Dermis blood vessel endothelial cell (primary cell): Measurements from ENCODE around the gene ARHGAP24. TPM values are rescaled to one million over a fixed set of nuclear protein-coding genes. Genes with fewer than 3 reads are reported as not detected.
"Not testable (repeated sequence)": the region's sequence is repeated elsewhere in the genome, so short reads cannot be mapped to it uniquely, and the experiment has no call there.

Experiments
- DNase-seq: peaks from one replicate; pipeline ENCODE4 v3.0.0; 2010
- total RNA-seq: library from RNA; depleted of rRNA; stranded (reverse); fragments of >200 nt; gene quantifications from 2 replicates; pipeline ENCODE4 v1.2.3, GENCODE V29; 2014

ARHGAP24 gene
- total RNA-seq, 1 donor from 2014 or later, result 37.9 TPM

GRCh38 chr4:85482010-85482738 is 7.2 kb downstream of the ARHGAP24 start:
- DNase-seq, result no peak

GRCh38 chr4:85486425-85487086 is 11.6 kb downstream of the ARHGAP24 start:
- DNase-seq, result peak; percentile 9

- DNase-seq, result no peak
Observed at GRCh38 chr4:85488416-85488815, 13.5 kb downstream of the ARHGAP24 start.

GRCh38 chr4:85489273-85489981 is 14.5 kb downstream of the ARHGAP24 start:
- DNase-seq, result no peak

GRCh38 chr4:85491527-85491926 is 16.6 kb downstream of the ARHGAP24 start:
- no peak for DNase-seq

- DNase-seq, result no peak
Observed at GRCh38 chr4:85492336-85492735, 17.4 kb downstream of the ARHGAP24 start.

- DNase-seq, result peak; percentile 18
Observed at GRCh38 chr4:85495621-85496020, 20.7 kb downstream of the ARHGAP24 start.

- peak; percentile 24 for DNase-seq
Observed at GRCh38 chr4:85496126-85496849, 21.3 kb downstream of the ARHGAP24 start.

- DNase-seq, result peak; percentile 63
Observed at GRCh38 chr4:85496933-85497332, 22.0 kb downstream of the ARHGAP24 start.

GRCh38 chr4:85498068-85498733 is 23.3 kb downstream of the ARHGAP24 start:
- DNase-seq, result peak; percentile 30

- DNase-seq, result no peak
Observed at GRCh38 chr4:85499573-85499972, 24.6 kb downstream of the ARHGAP24 start.

GRCh38 chr4:85500110-85500867 is 25.3 kb downstream of the ARHGAP24 start:
- no peak for DNase-seq

- DNase-seq, result not testable (repeated sequence)
Observed at GRCh38 chr4:85501145-85501544, 26.2 kb downstream of the ARHGAP24 start.

- no peak for DNase-seq
Observed at GRCh38 chr4:85508654-85509053, 33.7 kb downstream of the ARHGAP24 start.

GRCh38 chr4:85509882-85510631 is 35.1 kb downstream of the ARHGAP24 start:
- no peak for DNase-seq

GRCh38 chr4:85510632-85510984 is 35.7 kb downstream of the ARHGAP24 start:
- DNase-seq, result no peak

- DNase-seq, result no peak
Observed at GRCh38 chr4:85512446-85513205, 37.7 kb downstream of the ARHGAP24 start.

- no peak for DNase-seq
Observed at GRCh38 chr4:85514117-85514516, 39.2 kb downstream of the ARHGAP24 start.

- DNase-seq, result no peak
Observed at GRCh38 chr4:85514783-85515182, 39.8 kb downstream of the ARHGAP24 start.

GRCh38 chr4:85515701-85516100 is 40.8 kb downstream of the ARHGAP24 start:
- no peak for DNase-seq
